GM12872 (cell line): Measurements from ENCODE around the gene GGCT.

ENCODE experiments used
- CTCF ChIP-seq: IDR thresholded peaks from 3 replicates; pipeline ENCODE4 v1.5.1; 2011; ENCODE audit warnings: low read depth, mild to moderate bottlenecking, low read length, moderate library complexity; ENCODE audit not compliant: insufficient read depth

GGCT gene

GRCh38 chr7:30472784-30473775, 31.5 kb downstream of the GGCT start:
- no peak for TF ChIP-seq CTCF

GRCh38 chr7:30472081-30472783, 32.4 kb downstream of the GGCT start:
- TF ChIP-seq CTCF, result no peak

GRCh38 chr7:30471205-30471604, 33.4 kb downstream of the GGCT start:
- no peak for TF ChIP-seq CTCF

GRCh38 chr7:30470771-30471170, 33.9 kb downstream of the GGCT start:
- TF ChIP-seq CTCF, result no peak

GRCh38 chr7:30470163-30470770, 34.4 kb downstream of the GGCT start:
- TF ChIP-seq CTCF, result no peak

GRCh38 chr7:30469303-30469702, 35.3 kb downstream of the GGCT start:
- TF ChIP-seq CTCF, result no peak

GRCh38 chr7:30468791-30469190, 35.8 kb downstream of the GGCT start:
- no peak for TF ChIP-seq CTCF
